ENCODE measurements around the gene NEURL1. TPM values are rescaled to one million over a fixed set of nuclear protein-coding genes. Genes with fewer than 3 reads are reported as not detected.
A peak's percentile ranks its signal among the peaks of the same experiment; 100 is the strongest.

The NEURL1 gene
- total RNA-seq, 3 donors from 2014 or later (not counting 1 experiment from before 2014, with no cell fraction given), result 0.95 to 8.5 (median 1.5) TPM

DNA sequence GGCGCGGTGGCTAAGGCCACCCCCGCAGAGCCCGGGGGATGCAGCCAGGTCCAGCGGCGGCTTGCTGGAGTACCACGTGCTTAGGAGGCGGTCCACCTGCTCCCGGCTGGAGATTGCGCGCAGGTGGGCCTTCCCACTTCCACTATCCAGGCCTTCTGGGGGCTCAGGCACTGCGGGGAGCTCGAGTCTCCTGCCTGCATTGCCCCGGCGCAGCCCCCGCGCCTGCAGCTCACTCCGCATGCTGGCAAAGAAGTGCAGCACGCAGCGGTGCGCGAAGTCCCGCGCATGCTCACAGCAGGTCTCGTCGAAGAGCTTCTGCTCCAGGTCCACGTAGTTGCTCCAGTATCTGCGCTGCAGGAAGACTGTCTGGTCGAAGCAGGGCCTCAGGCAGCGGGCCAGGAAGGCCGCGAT, 20.2 kb upstream of the NEURL1 start:
- DNase-seq, result no peak
- H3K36me3 Mint-ChIP-seq, result no peaks in the 10 kb centered on the region
- H3K36me3 ChIP-seq (ENCODE audit: control insufficient read depth, insufficient read depth, low read length), result no peaks in the 10 kb centered on the region
- H3K4me3 ChIP-seq (ENCODE audit: low read length), result no peak overlapping the region
- H3K27ac Mint-ChIP-seq, result peak overlapping the region in 1 of 2 donors; percentile 93
- no peaks in the 10 kb centered on the region for H3K9me3 Mint-ChIP-seq
- H3K4me3 Mint-ChIP-seq, result no peak overlapping the region
- peak overlapping the region; percentile 5 for H3K27ac ChIP-seq (ENCODE audit: low read length)
- H3K4me1 ChIP-seq (ENCODE audit: control insufficient read depth, insufficient read depth, low read length), result peaks cover 54% of the 10 kb centered on the region
- intact Hi-C loops (cut with micrococcal nuclease), result no loop called here
- peaks cover 34 to 40% of the 10 kb centered on the region in 2 donors for H3K4me1 Mint-ChIP-seq
- WGBS (ENCODE audit: insufficient coverage), result 97% methylated on average over 32 of the region's 32 CpGs
- H3K9me3 ChIP-seq (ENCODE audit: control insufficient read depth, insufficient read depth, low read length), result no peaks in the 10 kb centered on the region
- no peak for ATAC-seq
- TF ChIP-seq, protein P1, sequence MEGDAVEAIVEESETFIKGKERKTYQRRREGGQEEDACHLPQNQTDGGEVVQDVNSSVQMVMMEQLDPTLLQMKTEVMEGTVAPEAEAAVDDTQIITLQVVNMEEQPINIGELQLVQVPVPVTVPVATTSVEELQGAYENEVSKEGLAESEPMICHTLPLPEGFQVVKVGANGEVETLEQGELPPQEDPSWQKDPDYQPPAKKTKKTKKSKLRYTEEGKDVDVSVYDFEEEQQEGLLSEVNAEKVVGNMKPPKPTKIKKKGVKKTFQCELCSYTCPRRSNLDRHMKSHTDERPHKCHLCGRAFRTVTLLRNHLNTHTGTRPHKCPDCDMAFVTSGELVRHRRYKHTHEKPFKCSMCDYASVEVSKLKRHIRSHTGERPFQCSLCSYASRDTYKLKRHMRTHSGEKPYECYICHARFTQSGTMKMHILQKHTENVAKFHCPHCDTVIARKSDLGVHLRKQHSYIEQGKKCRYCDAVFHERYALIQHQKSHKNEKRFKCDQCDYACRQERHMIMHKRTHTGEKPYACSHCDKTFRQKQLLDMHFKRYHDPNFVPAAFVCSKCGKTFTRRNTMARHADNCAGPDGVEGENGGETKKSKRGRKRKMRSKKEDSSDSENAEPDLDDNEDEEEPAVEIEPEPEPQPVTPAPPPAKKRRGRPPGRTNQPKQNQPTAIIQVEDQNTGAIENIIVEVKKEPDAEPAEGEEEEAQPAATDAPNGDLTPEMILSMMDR (IDR thresholded peaks at IDR 0.05), result no peak
- H3K27me3 Mint-ChIP-seq (ENCODE audit: low read depth in 2 of 2), result no peaks in the 10 kb centered on the region
- no peaks in the 10 kb centered on the region for H3K27me3 ChIP-seq (ENCODE audit: control insufficient read depth, insufficient read depth, low read length)

DNA sequence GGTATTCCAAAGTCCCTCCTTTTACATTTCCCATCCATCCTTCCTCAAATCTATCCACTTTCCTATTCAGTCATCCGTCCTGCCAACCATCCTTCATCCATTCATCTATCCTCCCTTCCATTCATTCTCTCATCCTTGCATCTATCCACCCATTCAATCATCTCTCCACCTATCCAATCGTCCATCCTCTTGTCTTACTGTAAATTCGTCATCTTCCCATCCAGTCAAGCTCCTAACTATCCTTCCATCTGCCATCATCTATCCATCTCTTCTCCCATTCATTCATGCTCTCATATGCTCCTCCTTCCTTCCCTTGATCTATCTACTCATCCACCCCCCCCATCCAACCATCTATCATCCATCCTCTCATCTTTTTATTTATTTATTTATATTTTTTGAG, 19.4 kb upstream of the NEURL1 start:
- peak overlapping the region in 1 of 2 donors; percentile 2 for H3K27ac Mint-ChIP-seq
- no peak overlapping the region for H3K4me3 Mint-ChIP-seq
- WGBS (ENCODE audit: insufficient coverage), result 94% methylated on average over 3 of the region's 3 CpGs
- H3K9me3 Mint-ChIP-seq, result no peaks in the 10 kb centered on the region
- no peak overlapping the region for H3K27ac ChIP-seq (ENCODE audit: low read length)
- no peaks in the 10 kb centered on the region for H3K36me3 ChIP-seq (ENCODE audit: control insufficient read depth, insufficient read depth, low read length)
- ATAC-seq (no peak), DNase-seq (no peak)
- H3K4me1 Mint-ChIP-seq, result peaks cover 34 to 40% of the 10 kb centered on the region in 2 donors
- no peak overlapping the region for H3K4me3 ChIP-seq (ENCODE audit: low read length)
- no peaks in the 10 kb centered on the region for H3K36me3 Mint-ChIP-seq
- intact Hi-C loops (cut with micrococcal nuclease), result no loop called here
- no peaks in the 10 kb centered on the region for H3K9me3 ChIP-seq (ENCODE audit: control insufficient read depth, insufficient read depth, low read length)
- peaks cover 52% of the 10 kb centered on the region for H3K4me1 ChIP-seq (ENCODE audit: control insufficient read depth, insufficient read depth, low read length)
- TF ChIP-seq, protein P1 (IDR thresholded peaks at IDR 0.05), result no peak
- no peaks in the 10 kb centered on the region for H3K27me3 Mint-ChIP-seq (ENCODE audit: low read depth in 2 of 2)
- no peaks in the 10 kb centered on the region for H3K27me3 ChIP-seq (ENCODE audit: control insufficient read depth, insufficient read depth, low read length)

DNA sequence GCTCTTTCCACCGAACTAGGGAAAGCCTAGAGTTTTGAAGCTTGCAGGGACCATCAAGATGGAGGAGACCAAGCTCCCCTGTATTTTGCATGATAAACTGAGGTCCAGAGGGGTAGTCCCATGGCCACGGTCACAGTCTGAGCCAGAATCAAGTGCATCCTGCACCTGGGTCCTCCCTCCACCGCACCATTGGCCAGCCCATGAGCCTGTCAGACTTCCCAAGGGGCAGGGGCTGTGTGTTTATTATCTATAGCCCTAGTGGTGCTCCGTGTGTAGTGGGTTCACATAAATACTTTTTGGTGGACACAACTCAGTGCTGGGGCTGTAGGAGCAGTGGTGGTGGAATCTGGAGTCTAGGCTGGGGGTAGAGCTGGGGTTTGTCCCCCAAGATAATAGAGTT, 18.1 kb upstream of the NEURL1 start:
- H3K36me3 Mint-ChIP-seq, result no peaks in the 10 kb centered on the region
- H3K36me3 ChIP-seq (ENCODE audit: control insufficient read depth, insufficient read depth, low read length), result no peaks in the 10 kb centered on the region
- H3K27me3 ChIP-seq (ENCODE audit: control insufficient read depth, insufficient read depth, low read length), result no peaks in the 10 kb centered on the region
- DNase-seq (no peak), ATAC-seq (no peak)
- peaks cover 21 to 26% of the 10 kb centered on the region in 2 donors for H3K4me1 Mint-ChIP-seq
- no peak overlapping the region for H3K4me3 Mint-ChIP-seq
- H3K9me3 Mint-ChIP-seq, result no peaks in the 10 kb centered on the region
- no peak overlapping the region for H3K4me3 ChIP-seq (ENCODE audit: low read length)
- 90% methylated on average over 4 of the region's 4 CpGs for whole genome bisulfite sequencing (ENCODE audit: insufficient coverage)
- TF ChIP-seq, protein P1 (IDR thresholded peaks at IDR 0.05), result no peak
- H3K27ac ChIP-seq (ENCODE audit: low read length), result no peak overlapping the region
- H3K9me3 ChIP-seq (ENCODE audit: control insufficient read depth, insufficient read depth, low read length), result no peaks in the 10 kb centered on the region
- H3K27ac Mint-ChIP-seq, result no peak overlapping the region
- peaks cover 39% of the 10 kb centered on the region for H3K4me1 ChIP-seq (ENCODE audit: control insufficient read depth, insufficient read depth, low read length)
- intact Hi-C loops (cut with micrococcal nuclease), result no loop called here
- H3K27me3 Mint-ChIP-seq (ENCODE audit: low read depth in 2 of 2), result no peaks in the 10 kb centered on the region

Data from natural killer cell (primary cell).